ENCODE results near the gene SMAD9.

DNA sequence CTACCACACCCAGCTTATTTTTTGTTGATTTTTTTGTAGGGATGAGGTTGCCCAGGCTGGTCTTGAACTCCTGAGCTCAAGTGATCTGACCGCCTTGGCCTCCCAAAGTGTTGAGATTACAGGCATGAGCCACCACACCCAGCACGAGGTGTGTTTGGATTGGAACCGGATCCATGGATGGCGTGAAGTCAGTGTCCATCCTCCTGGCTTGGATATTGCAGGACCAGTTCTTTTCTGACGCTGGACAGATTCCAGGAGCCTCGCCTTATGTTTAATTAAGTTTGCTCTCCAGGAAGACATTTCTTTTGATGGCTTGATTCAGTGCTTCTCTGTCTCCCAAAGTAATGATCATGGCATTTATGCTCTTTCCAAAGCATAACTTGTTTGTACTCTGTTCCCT, 115.5 kb downstream of the SMAD9 start:
- TF ChIP-seq, protein P1, sequence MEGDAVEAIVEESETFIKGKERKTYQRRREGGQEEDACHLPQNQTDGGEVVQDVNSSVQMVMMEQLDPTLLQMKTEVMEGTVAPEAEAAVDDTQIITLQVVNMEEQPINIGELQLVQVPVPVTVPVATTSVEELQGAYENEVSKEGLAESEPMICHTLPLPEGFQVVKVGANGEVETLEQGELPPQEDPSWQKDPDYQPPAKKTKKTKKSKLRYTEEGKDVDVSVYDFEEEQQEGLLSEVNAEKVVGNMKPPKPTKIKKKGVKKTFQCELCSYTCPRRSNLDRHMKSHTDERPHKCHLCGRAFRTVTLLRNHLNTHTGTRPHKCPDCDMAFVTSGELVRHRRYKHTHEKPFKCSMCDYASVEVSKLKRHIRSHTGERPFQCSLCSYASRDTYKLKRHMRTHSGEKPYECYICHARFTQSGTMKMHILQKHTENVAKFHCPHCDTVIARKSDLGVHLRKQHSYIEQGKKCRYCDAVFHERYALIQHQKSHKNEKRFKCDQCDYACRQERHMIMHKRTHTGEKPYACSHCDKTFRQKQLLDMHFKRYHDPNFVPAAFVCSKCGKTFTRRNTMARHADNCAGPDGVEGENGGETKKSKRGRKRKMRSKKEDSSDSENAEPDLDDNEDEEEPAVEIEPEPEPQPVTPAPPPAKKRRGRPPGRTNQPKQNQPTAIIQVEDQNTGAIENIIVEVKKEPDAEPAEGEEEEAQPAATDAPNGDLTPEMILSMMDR (conservative IDR thresholded peaks at IDR 0.05; ENCODE audit: low read length) = no peak
- TF ChIP-seq EZH2phosphoT487 (IDR thresholded peaks at IDR 0.05; ENCODE audit: borderline replicate concordance) = no peak
